Smooth muscle cell (in vitro differentiated cells): ENCODE results near the gene CMIP. TPM values are rescaled to one million over a fixed set of nuclear protein-coding genes. Genes with fewer than 3 reads are reported as not detected.

Experiments used
- DNase-seq: peaks from one replicate; lab custom pipeline; 2025; ENCODE audit not compliant: unreplicated experiment; lab: John Stamatoyannopoulos, UW
- H2AFZ ChIP-seq: fragments of 200-600 bp; sonication (generic); 2 replicates; pipeline ENCODE4 v1.6.0; 2016; ENCODE audit warnings: antibody characterized with exemption, low read depth, mild to moderate bottlenecking
- H3F3A ChIP-seq: fragments of 200-600 bp; sonication (generic); 2 replicates; pipeline ENCODE4 v1.6.0; 2017; ENCODE audit warnings: antibody characterized with exemption, low read depth
- H3K27ac ChIP-seq: fragments of 200-600 bp; sonication (generic); 2 replicates; pipeline ENCODE4 v1.5.1; 2016; ENCODE audit warnings: low read depth, mild to moderate bottlenecking
- H3K27me3 ChIP-seq: fragments of 200-600 bp; sonication (generic); 2 replicates; pipeline ENCODE4 v1.6.1; 2016; ENCODE audit warnings: low read depth, mild to moderate bottlenecking
- H3K36me3 ChIP-seq: fragments of 200-600 bp; sonication (generic); 2 replicates; pipeline ENCODE4 v1.5.1; 2016; ENCODE audit warnings: low read depth
- H3K4me1 ChIP-seq: fragments of 200-600 bp; sonication (generic); 2 replicates; pipeline ENCODE4 v1.5.1; 2016; ENCODE audit warnings: low read depth
- H3K4me2 ChIP-seq: fragments of 200-600 bp; sonication (generic); 2 replicates; pipeline ENCODE4 v1.6.0; 2016; ENCODE audit warnings: mild to moderate bottlenecking
- H3K4me3 ChIP-seq: fragments of 200-600 bp; sonication (generic); 2 replicates; pipeline ENCODE4 v1.5.1; 2016; ENCODE audit warnings: mild to moderate bottlenecking
- H3K79me2 ChIP-seq: fragments of 200-600 bp; sonication (generic); 2 replicates; pipeline ENCODE4 v1.6.0; 2016; ENCODE audit warnings: low read depth, mild to moderate bottlenecking
- H3K9ac ChIP-seq: fragments of 200-600 bp; sonication (generic); 2 replicates; pipeline ENCODE4 v1.6.0; 2016; ENCODE audit warnings: low read depth
- H3K9me3 ChIP-seq: fragments of 200-600 bp; sonication (generic); replicated peaks from 2 replicates; pipeline ENCODE4 v1.5.1; 2016; ENCODE audit warnings: low read depth
- H4K20me1 ChIP-seq: fragments of 200-600 bp; sonication (generic); 2 replicates; pipeline ENCODE4 v1.6.0; 2016; ENCODE audit warnings: low read depth
- CTCF ChIP-seq: fragments of 200-600 bp; sonication (generic); IDR thresholded peaks from 2 replicates; pipeline ENCODE4 v1.5.1; 2017; ENCODE audit warnings: borderline replicate concordance, mild to moderate bottlenecking, antibody characterized with exemption; ENCODE audit not compliant: insufficient read depth, poor library complexity, severe bottlenecking
- WGBS: methylation state at CpG from one replicate; pipeline ENCODE4 v1.1.7; 2016; ENCODE audit warnings: low lambda C conversion rate; 5-methylcytosine and 5-hydroxymethylcytosine counted together
- polyA plus RNA-seq: library from polyadenylated mRNA; unstranded; fragments of >200 nt; fragmentation: Nextera tagmentation; extraction: Ambion mirVana; gene quantifications from 2 replicates; pipeline ENCODE4 v1.2.1, GENCODE V29; 2016
- total RNA-seq: library from RNA; depleted of rRNA; stranded (reverse); fragments of >200 nt; gene quantifications from 2 replicates; pipeline ENCODE4 v1.2.3, GENCODE V29; 2014

Gene CMIP
- total and polyA plus RNA-seq, 2 experiments from 2014 or later = 2.5 to 44.5 TPM

GRCh38 chr16:81639931-81640680, 195.5 kb downstream of the CMIP start:
- DNase-seq = no peak
- 91% methylated on average over 16 of the region's 16 CpGs for WGBS
- TF ChIP-seq CTCF = no peak
- no peak overlapping the region for H3K9ac ChIP-seq
- H4K20me1 ChIP-seq = peaks cover 24% of the 10 kb centered on the region
- peaks cover 73% of the 10 kb centered on the region for H3K79me2 ChIP-seq
- no peak overlapping the region for H3K4me3 ChIP-seq
- no peak overlapping the region for H3K27ac ChIP-seq
- H3K9me3 ChIP-seq = no peaks in the 10 kb centered on the region
- H2AFZ ChIP-seq = no peak overlapping the region
- no peaks in the 10 kb centered on the region for H3K36me3 ChIP-seq
- H3K27me3 ChIP-seq = no peaks in the 10 kb centered on the region
- H3K4me2 ChIP-seq = no peak overlapping the region
- H3F3A ChIP-seq = peaks cover 5% of the 10 kb centered on the region
- H3K4me1 ChIP-seq = peaks cover 28% of the 10 kb centered on the region

GRCh38 chr16:81640681-81641070, 196.1 kb downstream of the CMIP start:
- Histone ChIP-seq H3K27me3 (no peaks in the 10 kb centered on the region), H3K9ac (no peak overlapping the region), H3K79me2 (peaks cover 68% of the 10 kb centered on the region), H2AFZ (no peak overlapping the region), H4K20me1 (peaks cover 22% of the 10 kb centered on the region), H3K4me2 (no peak overlapping the region), H3K4me3 (no peak overlapping the region), H3K9me3 (no peaks in the 10 kb centered on the region), H3F3A (peaks cover 3% of the 10 kb centered on the region), H3K4me1 (peaks cover 24% of the 10 kb centered on the region), H3K27ac (no peak overlapping the region), H3K36me3 (no peaks in the 10 kb centered on the region)
- DNase-seq = no peak
- TF ChIP-seq CTCF = no peak
- WGBS = 82% methylated on average over 7 of the region's 7 CpGs

- H3K79me2 ChIP-seq = peaks cover 59% of the 10 kb centered on the region
- H3K9me3 ChIP-seq = no peaks in the 10 kb centered on the region
- H3K4me1 ChIP-seq = peaks cover 20% of the 10 kb centered on the region
- TF ChIP-seq CTCF = no peak
- peaks cover 5% of the 10 kb centered on the region for H3F3A ChIP-seq
- no peak overlapping the region for H3K4me2 ChIP-seq
- H3K4me3 ChIP-seq = no peak overlapping the region
- WGBS = 91% methylated on average over 18 of the region's 18 CpGs
- no peak overlapping the region for H2AFZ ChIP-seq
- DNase-seq = no peak
- no peak overlapping the region for H3K9ac ChIP-seq
- no peaks in the 10 kb centered on the region for H3K27me3 ChIP-seq
- no peaks in the 10 kb centered on the region for H3K36me3 ChIP-seq
- H4K20me1 ChIP-seq = peaks cover 21% of the 10 kb centered on the region
- no peak overlapping the region for H3K27ac ChIP-seq
Observed at GRCh38 chr16:81641395-81642106, 196.9 kb downstream of the CMIP start.

GRCh38 chr16:81642107-81642436, 197.5 kb downstream of the CMIP start:
- Histone ChIP-seq H3K4me1 (peaks cover 19% of the 10 kb centered on the region), H4K20me1 (peaks cover 21% of the 10 kb centered on the region), H3K9me3 (no peaks in the 10 kb centered on the region), H3K36me3 (no peaks in the 10 kb centered on the region), H3K79me2 (peaks cover 54% of the 10 kb centered on the region), H3K27ac (no peak overlapping the region), H3K27me3 (no peaks in the 10 kb centered on the region), H2AFZ (no peak overlapping the region), H3K9ac (no peak overlapping the region), H3K4me3 (no peak overlapping the region), H3F3A (peaks cover 5% of the 10 kb centered on the region), H3K4me2 (no peak overlapping the region)
- no peak for TF ChIP-seq CTCF
- DNase-seq = no peak
- 94% methylated on average over 4 of the region's 4 CpGs for WGBS
